Stimulated activated CD8-positive, alpha-beta memory T cell treated with anti-CD3 and anti-CD28 coated beads, Interleukin-15, amount 100 ng/mL, for 1 hour (primary cell): ENCODE data around the gene TUBB2B.

Experiments used
- DNase-seq: peaks from one replicate; pipeline ENCODE4 v3.0.0-alpha.2; 2020; ENCODE audit warnings: low read depth

TUBB2B gene

DNA sequence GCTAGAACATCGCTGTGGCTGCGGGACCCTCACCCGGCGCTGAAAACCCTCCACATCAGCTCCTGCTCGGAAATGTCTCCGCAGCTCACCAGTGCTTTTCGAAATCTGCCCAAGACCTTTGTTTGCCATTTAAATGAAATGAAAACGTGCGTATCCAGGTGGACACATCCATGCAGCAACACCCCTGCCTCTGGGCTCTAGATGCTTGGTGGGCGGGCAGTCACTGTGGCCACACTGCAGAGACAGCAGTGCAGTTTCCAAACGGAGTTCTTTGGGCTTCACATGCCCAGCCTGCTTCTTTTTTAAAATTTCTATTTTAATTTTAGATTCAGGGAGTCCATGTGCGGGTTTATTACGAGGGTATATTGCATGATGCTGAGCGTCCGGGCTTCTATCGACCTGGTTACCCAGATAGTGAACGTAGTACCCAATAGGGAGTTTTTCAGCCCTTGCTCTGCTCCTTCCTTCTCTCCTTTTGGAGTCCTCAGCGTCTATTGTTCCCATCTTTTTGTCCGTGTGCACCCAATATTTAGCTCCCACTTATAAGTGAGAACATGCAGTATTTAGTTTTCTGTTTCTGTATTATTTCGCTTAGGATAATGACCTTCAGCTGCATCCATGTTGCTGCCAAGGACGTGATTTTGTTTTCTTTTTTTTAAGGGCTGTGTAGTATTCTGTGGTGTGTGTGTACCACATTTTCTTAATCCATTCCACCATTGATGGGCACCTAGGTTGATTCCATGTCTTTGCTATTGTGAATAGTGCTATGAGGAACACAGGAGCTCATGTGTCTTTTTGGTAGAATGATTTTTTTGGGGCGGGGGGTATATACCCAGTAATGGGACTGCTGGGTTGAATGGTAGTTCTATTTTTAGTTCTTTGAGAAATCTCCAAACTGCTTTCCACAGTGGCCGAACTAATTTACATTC, 4.8 kb upstream of the TUBB2B start:
- no peak for DNase-seq

GRCh38 chr6:3231247-3232016, 4.0 kb upstream of the TUBB2B start:
- DNase-seq = no peak

- DNase-seq = no peak
Observed at GRCh38 chr6:3230900-3231246, 3.4 kb upstream of the TUBB2B start.

- DNase-seq = no peak
Observed at GRCh38 chr6:3230256-3230882, 2.9 kb upstream of the TUBB2B start.

GRCh38 chr6:3229566-3230178, 2.2 kb upstream of the TUBB2B start:
- no peak for DNase-seq

GRCh38 chr6:3228771-3229565, 1.5 kb upstream of the TUBB2B start:
- DNase-seq = no peak

GRCh38 chr6:3228046-3228671, 706 bp upstream of the TUBB2B start:
- no peak for DNase-seq

DNA sequence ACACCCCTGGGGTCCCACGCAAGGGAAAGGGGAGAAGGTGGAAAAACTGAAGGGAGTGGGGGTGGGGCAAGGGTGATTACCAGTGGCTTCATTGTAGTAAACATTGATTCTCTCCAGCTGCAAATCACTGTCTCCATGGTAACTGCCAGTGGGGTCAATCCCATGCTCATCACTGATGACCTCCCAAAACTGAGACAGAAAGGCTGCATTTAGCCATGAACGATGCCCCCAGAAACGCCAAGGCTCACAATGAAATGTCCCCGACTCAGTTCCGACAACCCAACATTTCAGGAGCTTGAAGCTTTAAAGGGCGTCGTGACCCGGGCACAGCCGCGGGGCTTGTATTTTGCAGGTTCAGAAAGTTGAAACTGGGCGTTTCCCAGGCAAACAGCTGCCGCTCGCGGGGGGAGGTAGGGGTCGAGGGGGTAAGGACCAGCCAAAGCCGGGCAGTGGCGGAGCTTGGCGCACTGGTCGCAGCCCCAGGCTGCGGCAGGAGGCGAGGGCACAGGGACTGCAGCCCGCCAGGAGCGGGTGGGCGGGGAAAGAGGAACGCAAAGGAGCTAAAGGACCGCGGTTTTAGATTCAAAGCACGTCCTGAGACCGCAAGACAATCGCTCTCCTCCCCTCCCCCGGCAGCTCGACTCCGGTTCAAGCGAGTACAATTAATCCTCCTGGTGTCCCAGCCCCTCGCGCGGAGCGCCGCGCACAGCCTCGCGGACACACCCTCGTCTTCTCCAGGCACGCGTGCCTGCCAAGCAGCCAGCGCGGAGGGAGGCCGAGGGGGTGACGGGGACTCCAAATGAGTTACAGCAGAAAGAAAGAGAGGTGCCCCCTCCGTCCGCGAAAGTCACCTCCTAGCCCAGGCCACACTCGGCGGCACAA, 731 bp downstream of the TUBB2B start:
- no peak for DNase-seq

DNA sequence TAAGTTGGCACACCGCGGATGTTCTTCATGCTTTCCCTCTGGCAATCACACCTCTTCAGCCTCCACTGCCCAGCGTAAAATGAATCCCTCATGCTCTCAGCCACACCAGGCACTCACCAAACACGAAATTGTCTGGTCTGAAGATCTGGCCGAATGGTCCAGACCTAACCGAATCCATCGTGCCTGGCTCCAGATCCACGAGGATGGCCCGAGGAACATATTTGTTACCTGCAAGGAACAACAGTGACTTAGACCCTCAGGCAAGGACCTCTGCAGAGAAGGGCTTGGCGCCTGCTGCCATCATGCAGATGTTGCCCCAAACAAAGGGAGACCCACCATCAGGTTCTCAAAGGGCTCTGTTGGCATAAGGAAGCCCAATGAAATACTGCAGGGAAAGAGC, 1.4 kb downstream of the TUBB2B start:
- DNase-seq = no peak

DNA sequence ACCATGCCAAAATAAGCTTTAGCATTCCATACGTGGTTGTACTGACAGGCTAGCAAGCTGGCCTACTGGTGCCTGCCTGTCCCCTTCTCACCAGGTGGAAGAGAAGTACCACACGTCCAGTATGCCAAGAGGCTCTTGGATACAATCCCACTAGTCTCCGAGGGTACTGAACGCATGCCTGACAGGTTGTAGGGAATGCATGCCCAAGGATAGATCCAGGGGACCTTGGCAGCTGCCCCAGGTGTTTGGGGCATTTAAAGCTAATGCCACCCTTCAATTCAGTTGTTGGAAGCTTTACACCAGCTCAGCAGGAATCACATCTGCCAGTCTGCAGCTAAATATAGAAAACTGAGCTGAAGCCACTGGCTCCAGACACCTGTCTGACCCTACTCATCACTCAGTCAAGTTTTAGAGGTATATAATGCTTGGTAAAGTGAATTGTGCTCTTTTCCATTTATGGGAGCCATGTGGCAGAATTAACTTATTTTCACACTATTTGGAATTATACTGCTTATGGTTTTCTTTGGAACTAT, 4.9 kb downstream of the TUBB2B start:
- DNase-seq = no peak

- DNase-seq = no peak
Observed at GRCh38 chr6:3221578-3221977, 5.9 kb downstream of the TUBB2B start.

GRCh38 chr6:3220366-3220765, 7.1 kb downstream of the TUBB2B start:
- DNase-seq = no peak

DNA sequence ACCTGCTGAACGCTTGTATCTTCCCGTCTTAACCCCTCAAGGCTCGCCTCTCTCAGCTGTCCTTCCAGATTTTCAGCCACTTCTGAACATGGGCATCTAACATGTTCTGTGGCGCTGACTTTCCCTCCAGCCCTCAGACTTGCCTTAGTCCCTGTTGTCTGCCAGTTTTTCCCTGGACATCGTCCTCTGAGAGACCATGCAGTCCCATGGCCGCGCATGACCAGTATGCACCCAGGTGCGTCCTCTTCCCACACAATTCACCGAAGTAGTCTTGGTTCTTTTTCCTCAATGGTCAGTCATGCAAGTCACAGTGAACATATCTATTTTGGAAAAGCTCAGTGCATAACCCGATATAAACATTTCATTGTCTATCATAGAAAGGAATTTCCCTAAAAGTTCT, 9.2 kb downstream of the TUBB2B start:
- DNase-seq = no peak

GRCh38 chr6:3217286-3217685, 10.2 kb downstream of the TUBB2B start:
- no peak for DNase-seq

DNA sequence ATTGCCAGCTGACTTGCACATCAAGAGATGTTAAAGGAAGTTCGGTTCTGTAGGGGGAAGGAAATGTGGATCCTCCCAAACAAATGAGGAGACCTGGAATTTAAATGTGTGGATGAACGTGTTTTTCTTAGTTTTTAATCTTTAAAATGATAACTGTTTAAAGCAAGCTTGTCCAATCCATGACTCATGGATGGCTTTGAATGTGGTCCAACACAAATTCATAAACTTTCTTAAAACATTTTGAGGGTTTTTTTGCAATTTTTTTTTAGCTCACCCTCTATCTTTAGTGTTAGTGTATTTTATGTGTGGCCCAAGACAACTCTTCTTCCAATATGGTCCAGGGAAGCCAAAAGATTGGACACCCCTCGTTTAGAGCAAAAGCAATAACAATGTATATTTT, 12.6 kb downstream of the TUBB2B start:
- DNase-seq = no peak

GRCh38 chr6:3213334-3213695, 14.1 kb downstream of the TUBB2B start:
- DNase-seq = no peak

GRCh38 chr6:3212261-3212660, 15.2 kb downstream of the TUBB2B start:
- no peak for DNase-seq

DNA sequence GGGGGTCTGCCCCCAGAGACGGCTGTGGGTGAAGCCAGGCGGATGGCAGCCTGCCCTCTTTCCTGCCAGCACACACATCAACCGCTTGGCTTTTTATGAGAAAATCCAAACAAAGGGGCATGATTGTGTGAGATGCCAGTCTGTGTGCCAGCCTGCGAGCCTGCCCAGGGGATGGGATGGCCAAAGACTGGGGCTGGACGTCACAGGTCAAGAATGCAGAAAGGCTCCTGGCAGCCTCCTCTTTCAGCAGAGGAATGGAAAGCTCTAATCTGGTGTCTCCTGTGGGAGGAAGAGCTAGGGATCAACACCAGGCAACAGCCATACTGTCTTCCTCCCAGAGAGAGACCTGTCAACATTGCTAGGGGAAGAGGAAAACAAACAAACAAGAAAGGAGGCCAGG, 15.8 kb downstream of the TUBB2B start:
- no peak for DNase-seq

- DNase-seq = no peak
Observed at GRCh38 chr6:3210024-3210610, 17.3 kb downstream of the TUBB2B start.
